Ovary (tissue), 9 donors: ENCODE results near the gene SYNE4. TPM values are rescaled to one million over a fixed set of nuclear protein-coding genes. Genes with fewer than 3 reads are reported as not detected.
"Not testable (repeated sequence)": the region's sequence is repeated elsewhere in the genome, so short reads cannot be mapped to it uniquely, and the experiment has no call there.

ENCODE experiments used
- DNase-seq, 5 donors: peaks; one replicate each; pipeline ENCODE4 v3.0.0-alpha.2; 2019 to 2020
- H3K27ac ChIP-seq, 2 donors: fragments of 200-600 bp; one replicate each; pipeline versions ENCODE4 v1.5.1 to v1.8.0; 2019 to 2022
- H3K27me3 ChIP-seq: fragments of 200-600 bp; one replicate; pipeline ENCODE4 v1.8.0; 2022
- H3K36me3 ChIP-seq: fragments of 200-600 bp; sonication (generic); one replicate; pipeline ENCODE4 v1.5.1; 2019
- H3K4me1 ChIP-seq: one replicate; pipeline ENCODE4 v1.8.1; 2013; ENCODE audit warnings: mild to moderate bottlenecking, moderate library complexity; ENCODE audit not compliant: insufficient read depth
- H3K4me3 ChIP-seq: fragments of 200-600 bp; sonication (generic); one replicate; pipeline ENCODE4 v1.5.1; 2017
- H3K9me3 ChIP-seq, 2 donors: fragments of 200-600 bp in 1 of 2; sonication (generic) in 1 of 2; one replicate each; pipeline versions ENCODE4 v1.5.1 to v1.8.1; 2013 to 2019; ENCODE audit warnings: mild to moderate bottlenecking in 1 of 2, moderate library complexity in 1 of 2
- CTCF ChIP-seq, 3 donors: fragments of 450-650 bp in 2 of 3; fragments of 200-600 bp in 1 of 3; IDR thresholded peaks; one replicate each; pipeline versions ENCODE4 v1.5.1 to v1.8.0; 2016 to 2022; ENCODE audit warnings: antibody characterized with exemption in 3 of 3, mild to moderate bottlenecking in 1 of 3
- EP300 ChIP-seq: sonication (generic); formaldehyde crosslinking; IDR thresholded peaks from one replicate; pipeline ENCODE4 v1.6.1; 2017; ENCODE audit warnings: antibody characterized with exemption
- POLR2A ChIP-seq: fragments of 450-650 bp; IDR thresholded peaks from one replicate; pipeline ENCODE4 v1.6.1; 2017; ENCODE audit warnings: antibody characterized with exemption, mild to moderate bottlenecking, moderate library complexity
- WGBS, 3 donors: extraction: QIAGEN DNeasy Blood & Tissue Kit in 1 of 3; methylation state at CpG; one replicate each; pipeline versions ENCODE4 v1.1.5 to v1.1.7; 2013 to 2017; 5-methylcytosine and 5-hydroxymethylcytosine counted together
- intact Hi-C, 4 donors: fragments of 100-400 bp; cut with DNase I; formaldehyde crosslinking; loops; one replicate each; pipeline versions ENCODE4 v1.11.0 to v1.15.1; 2022 to 2023
- polyA plus RNA-seq, 2 donors: library from polyadenylated mRNA; stranded (reverse); fragments of 200-250 nt in 1 of 2; fragments of 350-450 nt in 1 of 2; fragmentation: Illumina TruSeq in 1 of 2; extraction: RNeasy Lipid Tissue Mini Kit (QIAGEN cat#74804) in 1 of 2; gene quantifications; one replicate each; pipeline ENCODE4 v1.2.3, GENCODE V29; 2013 to 2014
- total RNA-seq, 7 donors: library from RNA; depleted of rRNA in 2 of 7; stranded (reverse); fragments of >200 nt in 2 of 7; fragmentation: NEBNext Ultra II Directional in 3 of 7; extraction: Animal tissue kit (Norgen Biotek cat#: 25700) in 3 of 7; gene quantifications; one replicate each; pipeline versions ENCODE4 v1.1.0 to v1.2.4, GENCODE V29; 2016 to 2023
- donor health status: DM: no; HTN: no; CAD: no; lungs with moderate emphysema.
- donor health status: DM: no; HTN: no; CAD: no.
- donor health status: Bipolar disorder and iron deficiency.
- donor health status: DM: yes; HTN: yes; CAD: no.
- donor health status: DM: no; HTN: no; CAD: no.
- donor health status: DM: yes; HTN: yes; CAD: no.

The SYNE4 gene
- total and polyA plus RNA-seq, 9 donors: 0.37 to 2.6 (median 0.89) TPM

- Histone ChIP-seq H3K4me3 (no peak overlapping the region), H3K9me3 (no peaks in the 10 kb centered on the region), H3K36me3 (no peaks in the 10 kb centered on the region), H3K27ac (no peak overlapping the region), H3K4me1 (peaks cover 2% of the 10 kb centered on the region), H3K27me3 (no peaks in the 10 kb centered on the region)
- no peak for TF ChIP-seq POLR2A
- no peak for TF ChIP-seq EP300
- TF ChIP-seq CTCF (IDR thresholded peaks at IDR 0.05): no peak
- intact Hi-C loops: no loop called here
- WGBS, 3 donors: 31 to 79% (median 46%) methylated on average over 2 of the region's 2 CpGs
- DNase-seq: no peak
Observed at GRCh38 chr19:36043952-36044351, 35.3 kb upstream of the SYNE4 start.

GRCh38 chr19:36041831-36042230 lies 33.2 kb upstream of the SYNE4 start:
- Histone ChIP-seq H3K27me3 (no peaks in the 10 kb centered on the region), H3K4me3 (no peak overlapping the region), H3K36me3 (no peaks in the 10 kb centered on the region), H3K9me3 (no peaks in the 10 kb centered on the region), H3K27ac (peak overlapping the region in 1 of 2 donors; percentile 44), H3K4me1 (peaks cover 2% of the 10 kb centered on the region)
- WGBS, 3 donors: 1 to 5% (median 5%) methylated on average over 3 of the region's 3 CpGs
- TF ChIP-seq EP300 (no peak), POLR2A (no peak), CTCF (IDR thresholded peaks at IDR 0.05) (no peak)
- peak in 2 of 5 donors; percentile 40 to 44 for DNase-seq
- intact Hi-C loops: no loop called here

- H3K4me1 ChIP-seq, H3K27ac ChIP-seq, intact Hi-C loops, DNase-seq, H3K36me3 ChIP-seq, H3K27me3 ChIP-seq, H3K4me3 ChIP-seq, H3K9me3 ChIP-seq: not testable (repeated sequence)
- WGBS, 3 donors: 82 to 84% (median 83%) methylated on average over 6 of the region's 6 CpGs
Observed at GRCh38 chr19:36041092-36041491, 32.5 kb upstream of the SYNE4 start.

GRCh38 chr19:36040495-36040894 lies 31.9 kb upstream of the SYNE4 start:
- intact Hi-C loops: no loop called here
- Histone ChIP-seq H3K4me3 (no peak overlapping the region), H3K9me3 (no peaks in the 10 kb centered on the region), H3K27ac (no peak overlapping the region), H3K4me1 (peaks cover 2% of the 10 kb centered on the region), H3K36me3 (no peaks in the 10 kb centered on the region), H3K27me3 (no peaks in the 10 kb centered on the region)
- TF ChIP-seq POLR2A (no peak), EP300 (no peak), CTCF (IDR thresholded peaks at IDR 0.05) (no peak)
- DNase-seq: no peak
- 78 to 86% (median 81%) methylated on average over 6 of the region's 6 CpGs for WGBS, 3 donors

GRCh38 chr19:36032251-36033104 lies 23.9 kb upstream of the SYNE4 start, which contains the start of gene CLIP3:
TSS of gene CLIP3 (minus strand) at chr19:36032873. CDS start at chr19:36032357, 516 bp downstream.
- peak; percentile 83 to 88 (median 87) for DNase-seq
- H3K27me3 ChIP-seq: no peaks in the 10 kb centered on the region
- H3K4me1 ChIP-seq: no peaks in the 10 kb centered on the region
- intact Hi-C loops: no loop called here
- peak within 1 kb of the TSS; percentile 70 to 80 for H3K27ac ChIP-seq
- H3K36me3 ChIP-seq: no peaks in the 10 kb centered on the region
- peak within 1 kb of the TSS; percentile 54 for H3K4me3 ChIP-seq
- 1 to 4% (median 1%) methylated on average over 50 to 51 of the region's 51 CpGs for WGBS, 3 donors
- H3K9me3 ChIP-seq: no peaks in the 10 kb centered on the region
- TF ChIP-seq EP300 (no peak), CTCF (IDR thresholded peaks at IDR 0.05) (peak in 2 of 3 donors; percentile 32 to 34), POLR2A (no peak)
